Right atrium auricular region (tissue), 2 donors: ENCODE results near the gene R3HDML. TPM values are rescaled to one million over a fixed set of nuclear protein-coding genes. Genes with fewer than 3 reads are reported as not detected.

ENCODE experiments used
- DNase-seq: peaks from one replicate; pipeline ENCODE4 v3.0.0-alpha.2; 2019; ENCODE audit warnings: low spot score
- H3K27ac ChIP-seq, 2 donors: fragments of 200-600 bp; sonication (generic); 1 replicate in 1 of 2; 2 replicates in 1 of 2; pipeline ENCODE4 v1.5.1; 2016 to 2019
- H3K27me3 ChIP-seq, 2 donors: fragments of 200-600 bp; sonication (generic); one replicate each; pipeline versions ENCODE4 v1.5.1 to v1.6.0; 2017 to 2019
- H3K36me3 ChIP-seq: fragments of 200-600 bp; sonication (generic); one replicate; pipeline ENCODE4 v1.5.1; 2016
- H3K4me1 ChIP-seq, 2 donors: fragments of 200-600 bp; sonication (generic); one replicate each; pipeline versions ENCODE4 v1.5.1 to v1.6.0; 2017 to 2019
- H3K4me3 ChIP-seq, 2 donors: fragments of 200-600 bp; sonication (generic); 1 replicate in 1 of 2; 2 replicates in 1 of 2; pipeline ENCODE4 v1.5.1; 2017 to 2019; ENCODE audit warnings: mild to moderate bottlenecking in 1 of 2, moderate library complexity in 1 of 2
- H3K9me3 ChIP-seq, 2 donors: fragments of 200-600 bp; sonication (generic); one replicate each; pipeline ENCODE4 v1.5.1; 2019
- CTCF ChIP-seq, 2 donors: fragments of 200-600 bp; sonication (generic); IDR thresholded peaks; one replicate each; pipeline ENCODE4 v1.5.1; 2019; ENCODE audit warnings: antibody characterized with exemption in 2 of 2
- total RNA-seq, 2 donors: library from RNA; depleted of rRNA; stranded (reverse); fragments of >200 nt; gene quantifications; one replicate each; pipeline ENCODE4 v1.1.0, GENCODE V29; 2016

Gene R3HDML
- total RNA-seq, 2 donors from 2014 or later = not detected

GRCh38 chr20:44370639-44371218 lies 33.9 kb downstream of the R3HDML start:
- no peak overlapping the region for H3K27ac ChIP-seq
- no peaks in the 10 kb centered on the region for H3K36me3 ChIP-seq
- TF ChIP-seq CTCF (IDR thresholded peaks at IDR 0.05) = no peak
- H3K4me3 ChIP-seq = no peak overlapping the region
- H3K4me1 ChIP-seq = no peaks in the 10 kb centered on the region
- DNase-seq = no peak
- H3K27me3 ChIP-seq = no peaks in the 10 kb centered on the region
- no peaks in the 10 kb centered on the region for H3K9me3 ChIP-seq

- H3K4me1 ChIP-seq = no peaks in the 10 kb centered on the region
- H3K27ac ChIP-seq = no peak overlapping the region
- H3K27me3 ChIP-seq = no peaks in the 10 kb centered on the region
- no peak overlapping the region for H3K4me3 ChIP-seq
- no peak for TF ChIP-seq CTCF (IDR thresholded peaks at IDR 0.05)
- no peaks in the 10 kb centered on the region for H3K36me3 ChIP-seq
- DNase-seq = no peak
- no peaks in the 10 kb centered on the region for H3K9me3 ChIP-seq
These were observed 45.8 kb downstream of the R3HDML start for GRCh38 chr20:44382641-44383040.

- TF ChIP-seq CTCF (IDR thresholded peaks at IDR 0.05) = peak; percentile 60 to 80
- H3K4me1 ChIP-seq = peaks cover 0 to 7% of the 10 kb centered on the region in 2 donors
- H3K4me3 ChIP-seq = no peak overlapping the region
- no peak overlapping the region for H3K27ac ChIP-seq
- no peaks in the 10 kb centered on the region for H3K27me3 ChIP-seq
- no peaks in the 10 kb centered on the region for H3K9me3 ChIP-seq
- no peaks in the 10 kb centered on the region for H3K36me3 ChIP-seq
- DNase-seq = peak; percentile 87
These were observed 47.7 kb downstream of the R3HDML start for GRCh38 chr20:44384423-44385027.

GRCh38 chr20:44388466-44389023 lies 51.7 kb downstream of the R3HDML start:
- peak; percentile 56 to 76 for TF ChIP-seq CTCF (IDR thresholded peaks at IDR 0.05)
- Histone ChIP-seq H3K4me3 (no peak overlapping the region), H3K36me3 (no peaks in the 10 kb centered on the region), H3K27me3 (no peaks in the 10 kb centered on the region), H3K4me1 (peaks cover 0 to 7% of the 10 kb centered on the region in 2 donors), H3K27ac (no peak overlapping the region), H3K9me3 (no peaks in the 10 kb centered on the region)
- DNase-seq = peak; percentile 68

DNA sequence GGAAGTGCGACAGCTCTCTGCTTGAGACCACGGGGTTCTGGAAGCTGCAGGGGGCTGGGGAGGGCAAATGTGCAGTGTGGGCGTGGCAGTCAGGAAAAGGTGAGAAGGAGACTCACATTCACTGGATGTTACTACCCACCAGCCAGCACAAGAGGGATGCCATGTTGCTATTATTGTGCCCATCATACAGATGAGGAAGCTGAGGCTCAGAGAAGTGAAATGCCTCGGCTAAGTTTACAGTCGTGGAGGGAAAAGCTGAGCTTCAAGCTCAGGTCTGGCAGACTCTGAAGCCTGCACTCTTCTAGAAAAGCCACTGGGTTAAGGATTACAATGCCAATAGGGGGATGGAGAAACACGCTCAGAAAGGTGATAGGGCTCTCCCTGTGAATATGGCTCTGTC lies 53.0 kb downstream of the R3HDML start:
- Histone ChIP-seq H3K36me3 (no peaks in the 10 kb centered on the region), H3K9me3 (no peaks in the 10 kb centered on the region), H3K27me3 (no peaks in the 10 kb centered on the region), H3K4me1 (peaks cover 0 to 7% of the 10 kb centered on the region in 2 donors), H3K27ac (no peak overlapping the region), H3K4me3 (no peak overlapping the region)
- DNase-seq = no peak
- TF ChIP-seq CTCF (IDR thresholded peaks at IDR 0.05) = no peak
